GM21619 (cell line): ENCODE measurements around the gene PIP4K2A.
"Not testable (repeated sequence)": the region's sequence is repeated elsewhere in the genome, so short reads cannot be mapped to it uniquely, and the experiment has no call there.

ENCODE experiments used
- ATAC-seq: cut with Tn5 transposase; IDR thresholded peaks from one replicate; pipeline ENCODE4 v1.9.1; 2021; ENCODE audit not compliant: unreplicated experiment

PIP4K2A gene

DNA sequence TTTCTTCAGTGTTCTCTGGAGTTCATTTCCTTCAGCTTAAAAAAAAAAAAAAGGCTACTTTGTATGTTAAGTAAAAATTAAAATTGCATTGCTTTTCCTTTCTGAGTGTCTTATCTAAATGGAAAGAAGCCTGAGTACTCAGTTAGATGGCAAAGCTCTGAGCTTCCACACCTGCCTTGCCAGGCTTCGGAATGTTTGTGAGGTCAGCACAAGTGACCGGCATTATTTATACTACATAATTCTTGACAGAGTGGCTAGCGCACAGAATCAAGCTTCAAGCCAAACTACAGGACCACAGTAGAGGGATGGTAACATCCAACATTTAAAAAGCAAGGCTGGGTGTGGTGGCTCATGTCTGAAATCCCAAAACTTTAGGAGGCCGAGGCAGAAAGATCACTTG, 17.3 kb downstream of the PIP4K2A start:
- no peak for ATAC-seq

DNA sequence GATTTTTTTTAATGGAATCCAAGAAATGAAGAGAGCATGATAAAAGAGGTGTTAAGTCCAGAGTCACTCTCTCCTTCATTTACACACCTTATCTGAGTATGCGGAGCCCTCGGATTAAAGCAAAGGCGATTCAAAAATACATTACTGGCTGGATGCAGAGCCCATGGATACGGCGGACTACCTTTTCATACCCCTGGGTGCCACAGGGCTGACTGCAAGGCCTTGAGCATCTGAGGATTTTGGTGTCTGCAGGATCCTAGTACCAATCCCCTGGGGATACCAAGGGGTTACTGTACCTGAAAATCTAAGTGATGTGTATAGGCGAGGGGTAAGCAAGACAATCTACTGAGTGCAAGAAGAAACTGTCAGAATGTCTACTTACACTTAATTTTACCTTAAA, 20.5 kb downstream of the PIP4K2A start:
- no peak for ATAC-seq

- peak; percentile 46 for ATAC-seq
Observed at GRCh38 chr10:22693371-22693784, 21.0 kb downstream of the PIP4K2A start.

DNA sequence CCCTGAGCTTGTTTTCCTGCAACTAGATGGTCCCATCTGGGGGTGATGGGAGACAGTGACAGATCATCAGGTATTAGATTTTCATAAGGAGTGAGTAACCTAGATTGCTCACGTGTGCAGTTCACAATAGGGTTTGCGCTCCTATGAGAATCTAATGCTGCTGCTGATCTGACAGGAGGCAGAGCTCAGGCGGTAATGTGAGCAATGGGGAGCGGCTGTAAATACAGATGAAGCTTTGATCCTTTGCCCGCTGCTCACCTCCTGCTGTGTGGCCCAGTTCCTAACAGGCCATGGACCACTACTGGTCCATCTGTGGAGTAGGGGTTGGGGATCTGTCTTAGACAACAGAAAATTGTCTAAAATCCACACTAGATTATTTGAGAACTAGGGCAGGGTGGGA, 22.3 kb downstream of the PIP4K2A start:
- not testable (repeated sequence) for ATAC-seq

- no peak for ATAC-seq
Observed at GRCh38 chr10:22690614-22691431, 23.6 kb downstream of the PIP4K2A start.

DNA sequence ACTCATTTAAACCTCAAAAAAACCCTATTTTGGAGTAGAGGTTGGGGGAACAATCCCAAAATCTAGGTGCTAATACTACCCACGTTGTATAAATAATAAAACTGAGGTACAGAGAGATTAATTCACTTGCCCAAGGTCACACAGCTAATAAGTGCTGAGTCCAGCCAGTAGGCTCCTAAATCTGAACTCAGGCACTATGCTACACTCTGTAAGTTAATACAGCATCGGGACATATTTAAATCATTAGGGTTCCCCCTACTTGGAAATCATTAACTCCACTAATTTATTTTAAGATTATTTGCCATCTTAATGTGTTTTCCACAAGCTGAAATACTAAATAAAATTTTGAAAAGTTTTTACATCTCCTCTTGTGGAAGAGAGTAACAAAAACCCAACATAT, 24.2 kb downstream of the PIP4K2A start:
- ATAC-seq = no peak

GRCh38 chr10:22686347-22686746, 28.0 kb downstream of the PIP4K2A start:
- no peak for ATAC-seq

DNA sequence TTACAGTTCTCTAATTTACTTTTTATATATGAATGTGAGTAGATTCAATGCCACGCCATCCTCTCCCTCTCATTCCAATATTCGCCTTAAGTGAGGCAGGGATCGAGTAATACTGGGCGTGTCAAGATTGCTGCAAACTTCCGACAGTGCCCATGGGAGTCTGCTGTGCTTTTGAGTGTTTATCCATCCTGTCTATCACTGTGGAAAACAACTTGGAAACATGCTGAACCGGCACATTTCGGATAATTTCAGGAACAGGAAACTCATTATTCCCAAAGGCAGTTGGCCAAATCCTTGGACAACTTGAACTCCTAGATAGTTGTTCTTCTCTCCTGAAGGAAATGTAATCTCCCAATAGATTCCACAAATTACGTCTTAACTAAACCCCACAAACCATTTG, 28.5 kb downstream of the PIP4K2A start:
- no peak for ATAC-seq

DNA sequence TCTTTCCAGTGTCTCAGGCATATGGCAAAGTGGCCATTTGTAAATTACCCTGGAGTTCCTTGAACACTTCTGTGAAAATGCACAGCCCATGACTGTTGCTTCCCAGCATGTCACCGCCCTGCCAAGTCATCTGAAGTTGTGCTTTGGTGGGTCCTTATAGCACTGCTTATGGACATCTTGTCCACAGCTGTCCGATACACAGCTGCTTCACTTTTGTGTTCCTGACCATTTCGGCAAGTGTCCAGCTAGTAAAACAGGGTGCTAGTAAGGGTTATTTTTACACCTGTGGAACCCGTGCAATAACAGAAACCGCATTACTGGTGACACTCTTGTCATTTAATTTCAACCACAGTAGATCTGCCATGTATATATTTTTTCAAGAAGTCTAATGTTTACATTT, 29.7 kb downstream of the PIP4K2A start:
- ATAC-seq = no peak

- peak; percentile 48 for ATAC-seq
Observed at GRCh38 chr10:22683140-22683389, 31.3 kb downstream of the PIP4K2A start.

- ATAC-seq = no peak
Observed at GRCh38 chr10:22682237-22683139, 31.9 kb downstream of the PIP4K2A start.

DNA sequence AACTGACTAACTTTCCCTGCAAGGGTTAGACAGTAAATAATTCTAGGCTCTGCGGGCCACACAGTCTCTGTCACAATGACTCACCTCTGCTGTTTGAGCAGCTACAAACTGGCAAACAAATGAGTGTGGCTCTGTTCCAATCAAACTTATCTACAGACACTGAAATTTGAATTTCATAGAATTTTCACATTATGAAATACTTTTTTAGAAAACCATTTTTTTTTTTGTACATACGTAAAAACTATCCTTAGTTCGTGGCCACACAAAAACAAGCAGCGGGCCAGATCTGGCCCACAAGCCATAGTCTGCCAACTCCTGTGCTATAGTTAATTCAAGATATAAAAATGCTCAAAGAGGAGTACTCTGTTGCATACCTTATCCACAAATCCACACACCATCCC, 32.6 kb downstream of the PIP4K2A start:
- peak; percentile 22 for ATAC-seq

DNA sequence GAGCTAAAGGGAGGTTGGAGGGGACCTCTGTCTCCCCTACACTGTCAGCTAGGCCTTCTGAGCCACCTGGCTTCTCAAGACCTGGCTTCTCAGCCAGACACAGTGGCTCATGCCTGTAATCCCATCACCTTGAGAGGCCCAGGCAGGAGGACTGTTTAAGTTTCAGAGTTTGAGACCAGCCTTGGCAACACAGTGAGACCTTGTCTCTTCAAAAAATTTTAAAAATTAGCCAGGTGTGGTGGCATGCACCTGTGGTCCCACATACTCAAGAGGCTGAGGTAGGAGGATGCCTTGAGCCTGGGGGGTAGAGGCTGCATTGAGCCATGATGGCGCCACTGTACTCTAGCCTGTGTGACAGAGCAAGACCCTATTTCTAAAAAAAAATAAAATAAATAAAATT, 33.1 kb downstream of the PIP4K2A start:
- ATAC-seq = no peak

- no peak for ATAC-seq
Observed at GRCh38 chr10:22679608-22680007, 34.8 kb downstream of the PIP4K2A start.

DNA sequence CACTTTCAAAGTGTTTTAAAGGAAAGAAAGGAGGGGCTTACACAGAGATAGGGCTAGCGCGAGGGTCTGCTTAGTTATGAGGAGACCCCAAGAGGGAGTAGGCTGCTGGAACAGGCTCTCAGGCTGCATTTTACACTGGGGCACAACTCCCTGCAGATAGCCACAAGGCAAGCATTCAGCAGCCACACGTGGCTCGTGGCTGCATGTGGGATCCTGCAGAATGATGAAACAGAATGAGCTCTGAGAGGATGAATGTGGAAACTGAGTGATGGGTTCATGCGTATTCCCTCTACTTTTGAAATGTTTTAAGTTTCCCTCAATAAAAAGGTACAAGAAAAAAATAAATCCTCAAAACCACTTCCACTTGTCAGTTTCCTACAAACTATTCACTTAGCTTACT, 37.0 kb downstream of the PIP4K2A start:
- ATAC-seq = no peak

- ATAC-seq = no peak
Observed at GRCh38 chr10:22676435-22676834, 37.9 kb downstream of the PIP4K2A start.

DNA sequence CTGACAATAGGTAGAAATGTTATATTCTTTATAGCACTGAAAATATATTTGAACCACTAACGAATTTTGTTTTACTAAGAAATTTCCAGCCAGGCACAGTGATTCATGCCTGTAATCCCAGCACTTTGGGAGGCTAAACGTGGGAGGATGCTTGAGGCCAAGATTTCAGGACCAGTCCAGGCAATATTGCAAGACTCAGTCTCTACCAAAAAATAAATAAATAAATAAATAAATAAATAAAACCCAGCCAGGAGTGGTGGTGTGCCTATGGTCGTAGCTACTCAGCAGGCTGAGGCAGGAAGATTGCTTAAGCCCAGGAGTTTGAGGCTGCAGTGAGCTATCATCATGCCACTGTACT, 39.8 kb downstream of the PIP4K2A start:
- no peak for ATAC-seq

DNA sequence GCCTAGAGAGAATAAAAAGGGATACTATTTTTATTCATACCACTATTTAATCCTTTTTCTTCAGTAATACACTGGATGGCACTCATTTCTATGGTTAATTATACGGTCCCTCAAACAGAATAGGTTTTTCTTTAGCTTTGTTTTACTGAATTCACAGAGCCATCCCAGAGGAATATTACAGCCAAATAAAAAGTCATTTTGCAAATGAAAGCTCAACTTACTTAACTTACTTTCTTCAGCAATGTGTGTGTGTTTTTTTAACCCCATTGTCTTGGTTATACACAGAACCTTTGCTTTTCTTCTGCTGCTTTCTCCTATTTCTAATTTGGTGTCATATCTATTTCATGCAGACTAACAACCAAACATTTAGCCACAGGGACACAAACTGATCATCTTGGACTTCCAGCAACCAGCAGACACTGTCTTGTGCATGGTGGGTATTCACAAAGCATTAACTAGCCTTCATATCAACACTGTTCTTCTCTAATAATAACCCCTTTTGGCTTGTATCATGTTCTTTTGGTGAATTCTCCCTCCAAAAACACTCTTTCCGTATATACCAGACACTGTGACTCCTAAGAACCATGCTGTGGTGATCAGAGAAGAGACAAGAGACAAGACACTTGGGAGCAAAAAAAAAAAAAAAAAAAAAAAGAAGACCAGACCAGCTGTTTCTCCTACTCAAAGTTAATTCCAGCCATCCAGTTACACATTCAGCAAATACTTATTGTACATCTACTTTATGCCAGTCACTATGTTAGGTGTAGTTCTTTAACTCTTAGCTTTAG, 40.4 kb downstream of the PIP4K2A start:
- no peak for ATAC-seq

- ATAC-seq = no peak
Observed at GRCh38 chr10:22673091-22673392, 41.3 kb downstream of the PIP4K2A start.

- no peak for ATAC-seq
Observed at GRCh38 chr10:22672319-22673090, 41.9 kb downstream of the PIP4K2A start.

DNA sequence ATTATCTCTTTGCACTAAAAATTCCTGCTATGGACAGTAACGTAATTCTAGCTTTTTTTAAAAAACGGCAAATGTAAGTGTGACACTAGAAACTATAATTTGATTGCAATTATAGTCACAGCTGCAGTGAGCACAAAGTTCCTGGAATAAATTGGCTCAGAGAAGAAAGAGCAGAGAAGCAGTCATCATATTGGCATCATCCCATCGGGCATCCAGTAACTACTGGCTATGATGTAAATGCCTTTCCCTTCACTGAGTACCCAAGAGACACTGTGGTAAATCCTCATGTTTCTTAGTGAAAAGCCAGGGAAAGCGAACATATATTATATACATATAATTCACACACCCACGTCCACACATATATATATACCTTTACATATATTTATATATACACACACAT, 43.6 kb downstream of the PIP4K2A start:
- ATAC-seq = no peak
